ENCODE measurements around the gene CST7. TPM values are rescaled to one million over a fixed set of nuclear protein-coding genes. Genes with fewer than 3 reads are reported as not detected.

CST7 gene
- total and polyA plus RNA-seq, 2 of the 13 experiments (the other 11 are each of a cell fraction or from before 2014, with no cell fraction given) = not detected

DNA sequence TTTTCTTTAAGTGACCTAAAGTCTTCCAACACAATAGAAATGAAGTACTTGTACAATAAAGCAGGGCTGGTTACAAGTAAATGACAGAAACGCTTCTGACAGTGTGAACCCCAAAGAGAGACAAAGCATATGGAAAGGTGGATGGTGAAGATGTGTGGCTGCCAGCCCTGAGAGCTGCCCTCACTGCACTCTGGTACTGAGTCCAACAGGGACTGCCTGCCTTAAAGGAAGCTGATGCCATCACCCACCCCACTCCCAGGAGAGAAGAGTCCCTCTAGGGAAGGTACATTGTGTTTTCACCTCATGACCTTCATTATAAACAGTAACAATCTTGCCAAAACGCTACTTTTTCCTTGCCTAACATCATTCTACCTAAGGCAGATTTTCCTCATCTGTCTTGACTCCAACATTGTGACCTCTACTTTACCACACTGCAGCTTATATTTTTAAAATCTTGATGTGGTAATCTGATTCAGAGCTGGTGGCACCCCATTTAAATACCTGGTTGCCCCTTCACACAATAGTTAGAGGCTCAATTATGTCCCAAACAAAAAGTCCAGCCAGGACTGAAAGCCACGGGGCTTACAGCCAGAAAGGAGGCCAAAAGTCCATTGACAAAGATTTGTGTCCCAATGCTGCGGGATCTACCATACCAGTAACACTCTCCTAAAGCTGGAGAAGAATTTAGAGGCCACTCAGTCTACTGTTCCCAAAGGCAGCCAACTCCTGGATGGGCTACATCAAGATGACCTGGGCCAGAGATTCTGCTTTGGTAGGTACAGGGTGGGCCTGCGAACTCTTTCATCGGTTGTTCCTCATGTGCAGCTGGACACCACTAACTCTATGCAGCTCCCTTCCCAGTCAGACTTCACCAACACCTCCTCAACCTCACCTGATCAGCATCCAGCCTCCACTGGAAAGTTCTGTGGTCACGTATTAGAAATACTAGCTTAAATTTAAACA is 39.1 kb downstream of the CST7 start:
- 56% methylated on average over 7 of the region's 7 CpGs for WGBS (ENCODE audit: low lambda C conversion rate)
- Histone ChIP-seq H3K9ac (ENCODE audit: insufficient read depth, low read depth, low read length) (no peak overlapping the region), H3K4me1 (ENCODE audit: insufficient read depth, low read length) (peaks cover 89% of the 10 kb centered on the region), H3K27ac (ENCODE audit: extremely low read length, insufficient read depth, low read length) (peak overlapping the region; percentile 50), H3K79me2 (ENCODE audit: insufficient read depth, low read length) (peaks cover 79% of the 10 kb centered on the region), H3K27me3 (ENCODE audit: control insufficient read depth in 1 of 2, insufficient read depth in 2 of 2, low read length in 2 of 2) (no peaks in the 10 kb centered on the region; a peak in 1 of 5 replicates), H3K4me2 (ENCODE audit: low read depth, low read length) (peak overlapping the region; percentile 26), H2AFZ (ENCODE audit: low read length) (no peak overlapping the region), H3K4me3 (replicated peaks in 1 of 3; ENCODE audit: insufficient read depth in 1 of 3, low read depth in 2 of 3, low read length in 3 of 3) (no peak overlapping the region), H3K36me3 (replicated peaks in 1 of 2; ENCODE audit: control insufficient read depth in 1 of 2, insufficient read depth in 2 of 2, low read length in 2 of 2) (peaks cover 1 to 9% of the 10 kb centered on the region in 2 experiments; a peak in 4 of 5 replicates), H4K20me1 (ENCODE audit: insufficient read depth, low read length) (peaks cover 4% of the 10 kb centered on the region; the same call in 1 of the 2 replicates), H3K9me3 (ENCODE audit: low read length) (no peaks in the 10 kb centered on the region)
- peak; percentile 4; the same call in 2 of the 3 replicates for ATAC-seq
- in situ Hi-C loops (cut with HindIII; ENCODE audit: extremely low pct_ligation_motif_present, low pct_unique_long_range_greater_than_20kb) (no loop called here), intact Hi-C loops (cut with micrococcal nuclease; ENCODE audit: unreplicated experiment) (no loop called here)
- peak; percentile 41 for DNase-seq (ENCODE audit: low spot score)
- no TSS peak for BruUV-seq (replicated peaks)
- no peak for FAIRE-seq
- CTCF ChIA-PET (ENCODE audit: low intra/inter-chr PET ratio, low total read pairs) = no interaction called here
- POLR2A ChIA-PET = interaction anchor here (0.6 to 1.6 kb wide), 3 partner anchors 45 to 351 kb away, joined by 3 to 4 read pairs (median 3); partner anchors contain the start of gene ACSS1
- TF ChIP-seq, protein P1, sequence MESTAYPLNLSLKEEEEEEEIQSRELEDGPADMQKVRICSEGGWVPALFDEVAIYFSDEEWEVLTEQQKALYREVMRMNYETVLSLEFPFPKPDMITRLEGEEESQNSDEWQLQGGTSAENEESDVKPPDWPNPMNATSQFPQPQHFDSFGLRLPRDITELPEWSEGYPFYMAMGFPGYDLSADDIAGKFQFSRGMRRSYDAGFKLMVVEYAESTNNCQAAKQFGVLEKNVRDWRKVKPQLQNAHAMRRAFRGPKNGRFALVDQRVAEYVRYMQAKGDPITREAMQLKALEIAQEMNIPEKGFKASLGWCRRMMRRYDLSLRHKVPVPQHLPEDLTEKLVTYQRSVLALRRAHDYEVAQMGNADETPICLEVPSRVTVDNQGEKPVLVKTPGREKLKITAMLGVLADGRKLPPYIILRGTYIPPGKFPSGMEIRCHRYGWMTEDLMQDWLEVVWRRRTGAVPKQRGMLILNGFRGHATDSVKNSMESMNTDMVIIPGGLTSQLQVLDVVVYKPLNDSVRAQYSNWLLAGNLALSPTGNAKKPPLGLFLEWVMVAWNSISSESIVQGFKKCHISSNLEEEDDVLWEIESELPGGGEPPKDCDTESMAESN (CRISPR knock-in tag; conservative IDR thresholded peaks at IDR 0.05) = 0 out of 2 replicates have a peak, but pooled peaks have one; percentile 38
- TF ChIP-seq HNF4A (CRISPR knock-in tag; IDR thresholded peaks at IDR 0.05) (peak; percentile 38), SATB2 (CRISPR knock-in tag; IDR thresholded peaks at IDR 0.05) (0 out of 2 replicates have a peak, but pooled peaks have one; percentile 11), ZNF782 (CRISPR knock-in tag; IDR thresholded peaks at IDR 0.05; ENCODE audit: borderline replicate concordance) (0 out of 2 replicates have a peak, but pooled peaks have one; percentile 58), ZNF605 (CRISPR knock-in tag; IDR thresholded peaks at IDR 0.05) (0 out of 2 replicates have a peak, but pooled peaks have one; percentile 25), ZNF34 (CRISPR knock-in tag; IDR thresholded peaks at IDR 0.05; ENCODE audit: borderline replicate concordance) (0 out of 2 replicates have a peak, but pooled peaks have one; percentile 11), RBM22 (optimal IDR thresholded peaks at IDR 0.05; ENCODE audit: low read length) (peak; percentile 54), ZNF101 (CRISPR knock-in tag; IDR thresholded peaks at IDR 0.05; ENCODE audit: borderline replicate concordance, low read depth) (no peak)
- TF ChIP-seq, protein P2, sequence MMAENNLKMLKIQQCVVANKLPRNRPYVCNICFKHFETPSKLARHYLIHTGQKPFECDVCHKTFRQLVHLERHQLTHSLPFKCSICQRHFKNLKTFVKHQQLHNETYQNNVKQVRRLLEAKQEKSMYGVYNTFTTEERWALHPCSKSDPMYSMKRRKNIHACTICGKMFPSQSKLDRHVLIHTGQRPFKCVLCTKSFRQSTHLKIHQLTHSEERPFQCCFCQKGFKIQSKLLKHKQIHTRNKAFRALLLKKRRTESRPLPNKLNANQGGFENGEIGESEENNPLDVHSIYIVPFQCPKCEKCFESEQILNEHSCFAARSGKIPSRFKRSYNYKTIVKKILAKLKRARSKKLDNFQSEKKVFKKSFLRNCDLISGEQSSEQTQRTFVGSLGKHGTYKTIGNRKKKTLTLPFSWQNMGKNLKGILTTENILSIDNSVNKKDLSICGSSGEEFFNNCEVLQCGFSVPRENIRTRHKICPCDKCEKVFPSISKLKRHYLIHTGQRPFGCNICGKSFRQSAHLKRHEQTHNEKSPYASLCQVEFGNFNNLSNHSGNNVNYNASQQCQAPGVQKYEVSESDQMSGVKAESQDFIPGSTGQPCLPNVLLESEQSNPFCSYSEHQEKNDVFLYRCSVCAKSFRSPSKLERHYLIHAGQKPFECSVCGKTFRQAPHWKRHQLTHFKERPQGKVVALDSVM (CRISPR knock-in tag; IDR thresholded peaks at IDR 0.05) = peak; percentile 22; the same call in 1 of the 2 replicates
- TF ChIP-seq, protein P3, sequence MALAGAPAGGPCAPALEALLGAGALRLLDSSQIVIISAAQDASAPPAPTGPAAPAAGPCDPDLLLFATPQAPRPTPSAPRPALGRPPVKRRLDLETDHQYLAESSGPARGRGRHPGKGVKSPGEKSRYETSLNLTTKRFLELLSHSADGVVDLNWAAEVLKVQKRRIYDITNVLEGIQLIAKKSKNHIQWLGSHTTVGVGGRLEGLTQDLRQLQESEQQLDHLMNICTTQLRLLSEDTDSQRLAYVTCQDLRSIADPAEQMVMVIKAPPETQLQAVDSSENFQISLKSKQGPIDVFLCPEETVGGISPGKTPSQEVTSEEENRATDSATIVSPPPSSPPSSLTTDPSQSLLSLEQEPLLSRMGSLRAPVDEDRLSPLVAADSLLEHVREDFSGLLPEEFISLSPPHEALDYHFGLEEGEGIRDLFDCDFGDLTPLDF (CRISPR knock-in tag; IDR thresholded peaks at IDR 0.05) = 0 out of 2 replicates have a peak, but pooled peaks have one; percentile 53
- TF ChIP-seq, protein P4, sequence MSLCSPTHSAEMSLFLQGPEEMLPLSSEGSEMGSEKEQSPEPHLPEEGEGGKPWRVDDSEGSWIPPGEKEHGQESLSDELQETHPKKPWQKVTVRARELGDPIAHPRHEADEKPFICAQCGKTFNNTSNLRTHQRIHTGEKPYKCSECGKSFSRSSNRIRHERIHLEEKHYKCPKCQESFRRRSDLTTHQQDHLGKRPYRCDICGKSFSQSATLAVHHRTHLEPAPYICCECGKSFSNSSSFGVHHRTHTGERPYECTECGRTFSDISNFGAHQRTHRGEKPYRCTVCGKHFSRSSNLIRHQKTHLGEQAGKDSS (CRISPR knock-in tag; IDR thresholded peaks at IDR 0.05; ENCODE audit: borderline replicate concordance, low read depth) = 0 out of 2 replicates have a peak, but pooled peaks have one; percentile 16
- TF ChIP-seq, protein P5, sequence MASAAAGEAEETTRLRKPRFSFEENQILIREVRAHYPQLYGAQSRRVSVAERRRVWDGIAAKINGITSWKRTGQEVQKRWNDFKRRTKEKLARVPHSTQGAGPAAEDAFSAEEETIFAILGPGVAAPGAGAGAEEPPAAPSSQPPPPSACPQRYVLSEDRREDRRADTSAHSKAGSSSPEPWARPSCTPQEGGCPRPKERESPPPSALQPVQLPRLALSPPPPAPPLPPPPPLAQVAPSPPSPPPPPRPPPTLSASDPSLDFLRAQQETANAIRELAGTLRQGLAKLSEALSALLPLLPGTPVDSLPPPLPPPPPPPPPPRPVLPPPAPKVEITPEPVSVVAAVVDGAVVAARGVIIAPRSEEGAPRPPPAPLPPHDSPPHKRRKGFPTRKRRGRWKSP (CRISPR knock-in tag; IDR thresholded peaks at IDR 0.05) = 0 out of 2 replicates have a peak, but pooled peaks have one; percentile 14
- TF ChIP-seq, protein P6, sequence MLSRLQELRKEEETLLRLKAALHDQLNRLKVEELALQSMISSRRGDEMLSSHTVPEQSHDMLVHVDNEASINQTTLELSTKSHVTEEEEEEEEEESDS (CRISPR knock-in tag; IDR thresholded peaks at IDR 0.05; ENCODE audit: borderline replicate concordance) = no peak

All from HepG2 (cell line).